ENCODE results near the gene SLC35F6. TPM values are rescaled to one million over a fixed set of nuclear protein-coding genes. Genes with fewer than 3 reads are reported as not detected.

SLC35F6 gene
- polyA plus RNA-seq, 1 experiment: 31.4 TPM

DNA sequence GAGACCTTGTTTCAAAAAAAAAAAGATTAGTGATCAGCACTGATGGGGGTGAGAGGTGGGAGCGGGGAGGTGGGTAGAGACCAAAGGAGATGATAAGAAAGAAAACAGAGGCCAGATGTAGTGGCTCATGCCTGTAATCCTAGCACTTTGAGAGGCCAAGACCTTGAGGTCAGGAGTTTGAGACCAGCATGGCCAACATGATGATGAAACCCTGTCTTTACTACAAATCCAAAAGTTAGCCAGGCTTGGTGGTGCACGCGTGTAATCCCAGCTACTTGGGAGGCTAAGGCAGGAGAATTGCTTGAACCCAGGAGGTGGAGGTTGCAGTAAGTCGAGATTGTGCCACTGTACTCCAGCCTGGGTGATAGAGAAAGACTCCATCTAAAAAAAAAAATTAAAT is 9.5 kb upstream of the SLC35F6 start:
- Histone ChIP-seq H3K27ac (ENCODE audit: low read depth, low read length) (no peak overlapping the region), H3K4me3 (ENCODE audit: low read depth, low read length) (no peak overlapping the region), H3K27me3 (ENCODE audit: control insufficient read depth, insufficient read depth, low read length) (no peaks in the 10 kb centered on the region), H3K9me3 (ENCODE audit: control insufficient read depth, insufficient read depth, low read length) (peaks cover 3% of the 10 kb centered on the region; the same call in 1 of the 2 replicates)
- TF ChIP-seq, protein P1, sequence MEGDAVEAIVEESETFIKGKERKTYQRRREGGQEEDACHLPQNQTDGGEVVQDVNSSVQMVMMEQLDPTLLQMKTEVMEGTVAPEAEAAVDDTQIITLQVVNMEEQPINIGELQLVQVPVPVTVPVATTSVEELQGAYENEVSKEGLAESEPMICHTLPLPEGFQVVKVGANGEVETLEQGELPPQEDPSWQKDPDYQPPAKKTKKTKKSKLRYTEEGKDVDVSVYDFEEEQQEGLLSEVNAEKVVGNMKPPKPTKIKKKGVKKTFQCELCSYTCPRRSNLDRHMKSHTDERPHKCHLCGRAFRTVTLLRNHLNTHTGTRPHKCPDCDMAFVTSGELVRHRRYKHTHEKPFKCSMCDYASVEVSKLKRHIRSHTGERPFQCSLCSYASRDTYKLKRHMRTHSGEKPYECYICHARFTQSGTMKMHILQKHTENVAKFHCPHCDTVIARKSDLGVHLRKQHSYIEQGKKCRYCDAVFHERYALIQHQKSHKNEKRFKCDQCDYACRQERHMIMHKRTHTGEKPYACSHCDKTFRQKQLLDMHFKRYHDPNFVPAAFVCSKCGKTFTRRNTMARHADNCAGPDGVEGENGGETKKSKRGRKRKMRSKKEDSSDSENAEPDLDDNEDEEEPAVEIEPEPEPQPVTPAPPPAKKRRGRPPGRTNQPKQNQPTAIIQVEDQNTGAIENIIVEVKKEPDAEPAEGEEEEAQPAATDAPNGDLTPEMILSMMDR (IDR thresholded peaks at IDR 0.05; ENCODE audit: low read depth, low read length): no peak
- ChIA-PET POLR2A (no interaction called here), CTCF (interaction anchor here (5.2 kb wide), 1 partner anchor 9 kb away, joined by 26 read pairs; no protein-coding TSS in a partner anchor)
- no peak for DNase-seq (ENCODE audit: low read depth, low spot score)

DNA sequence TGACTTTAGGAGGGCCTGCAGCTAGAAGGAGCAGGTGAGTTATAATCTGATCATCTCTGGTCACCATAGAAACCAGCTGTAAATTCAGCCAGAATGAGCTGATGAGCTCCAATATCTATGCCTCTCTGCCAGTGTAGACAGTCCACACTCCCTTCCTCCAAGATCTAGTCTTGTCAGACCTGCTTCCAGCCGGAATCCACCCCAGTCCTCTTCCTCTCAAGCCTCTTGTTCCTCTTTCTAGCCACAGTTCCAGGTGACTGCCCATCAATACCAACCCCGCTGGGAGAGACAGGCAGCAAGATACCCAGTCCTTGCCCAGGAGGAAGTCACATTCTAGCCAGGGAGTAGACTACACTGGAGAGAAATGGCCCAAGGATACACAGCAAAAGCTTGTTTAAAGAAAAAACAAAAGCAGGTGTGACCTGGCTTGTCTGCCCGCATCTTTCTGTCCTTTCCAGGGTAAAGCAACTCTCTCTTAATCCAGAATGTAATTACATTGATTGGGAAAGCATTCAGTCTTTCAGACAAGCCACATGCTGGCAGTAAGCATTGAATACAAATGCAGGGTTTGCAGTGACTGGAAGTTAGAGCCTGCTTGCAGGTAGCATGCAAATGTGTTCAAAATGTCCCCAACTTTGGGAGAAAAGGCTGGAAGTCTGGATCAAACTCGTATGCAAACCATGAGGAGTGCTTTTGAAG is 9.0 kb upstream of the SLC35F6 start:
- Histone ChIP-seq H3K9me3 (ENCODE audit: control insufficient read depth, insufficient read depth, low read length) (peaks cover 3% of the 10 kb centered on the region; the same call in 1 of the 2 replicates), H3K4me3 (ENCODE audit: low read depth, low read length) (no peak overlapping the region), H3K27ac (ENCODE audit: low read depth, low read length) (no peak overlapping the region), H3K27me3 (ENCODE audit: control insufficient read depth, insufficient read depth, low read length) (no peaks in the 10 kb centered on the region)
- POLR2A ChIA-PET: no interaction called here
- DNase-seq (ENCODE audit: low read depth, low spot score): no peak
- TF ChIP-seq, protein P1 (IDR thresholded peaks at IDR 0.05; ENCODE audit: low read depth, low read length): no peak
- CTCF ChIA-PET: interaction anchor here (5.2 kb wide), 1 partner anchor 10 kb away, joined by 26 read pairs; no protein-coding TSS in a partner anchor

DNA sequence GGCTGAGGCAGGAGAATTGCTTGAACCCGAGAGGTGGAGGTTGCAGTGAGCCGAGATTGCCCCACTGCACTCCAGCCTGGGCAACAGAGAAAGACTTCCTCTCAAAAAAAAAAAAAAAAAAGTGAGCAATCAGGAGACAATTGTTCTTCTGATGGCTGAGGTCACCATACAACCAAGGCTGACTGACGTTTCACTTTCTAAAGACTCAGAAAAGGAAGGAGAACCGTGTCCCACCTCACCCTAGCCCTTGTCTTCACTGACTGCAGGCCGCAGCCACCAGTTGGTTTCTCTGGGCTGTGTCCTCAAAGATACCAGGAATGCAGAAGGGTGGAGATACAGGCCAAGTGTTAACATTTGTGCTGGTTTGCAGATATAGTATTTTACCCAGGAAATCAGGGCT is 7.7 kb upstream of the SLC35F6 start:
- POLR2A ChIA-PET: no interaction called here
- CTCF ChIA-PET: interaction anchor here (0.7 to 5.2 kb wide), 3 partner anchors 11 to 700 kb away, joined by 3 to 26 read pairs (median 5); no protein-coding TSS in a partner anchor

DNA sequence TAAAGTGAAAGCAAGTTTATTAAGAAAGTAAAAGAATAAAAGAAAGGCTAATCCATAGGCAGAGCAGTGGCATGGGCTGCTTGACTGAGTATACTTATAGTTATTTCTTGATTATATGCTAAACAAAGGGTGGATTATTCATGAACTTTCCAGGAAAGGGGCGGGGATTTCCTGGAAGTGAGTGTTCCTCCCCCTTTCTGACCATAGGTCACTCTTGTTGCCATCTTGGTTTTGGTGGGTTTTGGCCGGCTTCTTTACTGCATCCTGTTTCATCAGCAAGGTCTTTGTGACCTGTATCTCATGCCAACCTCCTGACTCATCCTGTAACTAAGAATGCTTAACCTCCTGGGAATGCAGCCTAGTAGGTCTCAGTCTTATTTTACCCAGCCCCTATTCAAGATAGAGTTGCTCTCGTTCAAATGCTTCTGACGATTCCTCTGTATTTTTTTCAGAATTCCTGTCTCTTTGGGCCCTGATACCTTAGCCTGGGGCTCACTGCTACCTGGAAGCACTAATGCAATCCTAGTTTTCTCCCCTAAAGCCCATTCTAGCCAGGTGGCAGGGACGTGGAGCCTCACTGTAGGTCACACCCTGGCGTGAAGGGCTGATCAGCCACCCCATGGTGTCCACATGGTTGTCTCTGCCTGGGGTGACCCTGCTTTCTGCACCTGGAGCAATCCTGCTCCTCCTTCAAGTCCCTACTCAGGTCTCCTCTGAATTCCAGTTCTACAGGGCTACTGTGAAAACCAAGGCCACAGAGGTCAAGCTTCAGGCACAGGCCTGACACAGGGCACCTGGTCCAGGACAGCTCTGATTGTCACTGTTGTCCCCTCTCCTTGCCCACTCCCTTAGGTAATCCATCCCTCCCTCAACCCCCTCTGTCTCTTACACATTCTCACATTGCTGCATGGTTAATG is 6.0 kb upstream of the SLC35F6 start:
- H3K27ac ChIP-seq (ENCODE audit: low read depth, low read length): peak overlapping the region; percentile 100
- POLR2A ChIA-PET: interaction anchor here (0.5 kb wide), 1 partner anchor 14 kb away, joined by 3 read pairs; no protein-coding TSS in a partner anchor
- no peaks in the 10 kb centered on the region for H3K27me3 ChIP-seq (ENCODE audit: control insufficient read depth, insufficient read depth, low read length)
- peak overlapping the region; percentile 27; the same call in 1 of the 2 replicates for H3K4me3 ChIP-seq (ENCODE audit: low read depth, low read length)
- TF ChIP-seq, protein P1 (IDR thresholded peaks at IDR 0.05; ENCODE audit: low read depth, low read length): no peak
- DNase-seq (ENCODE audit: low read depth, low spot score): peak; percentile 98
- CTCF ChIA-PET: interaction anchor here (1.2 to 5.2 kb wide), 3 partner anchors 12 to 153 kb away, joined by 3 to 26 read pairs (median 5); no protein-coding TSS in a partner anchor
- H3K9me3 ChIP-seq (ENCODE audit: control insufficient read depth, insufficient read depth, low read length): no peaks in the 10 kb centered on the region

More for the DNA sequence above, 7.7 kb upstream of the SLC35F6 start:
- no peak overlapping the region for H3K4me3 ChIP-seq (ENCODE audit: low read depth, low read length)
- no peak overlapping the region for H3K27ac ChIP-seq (ENCODE audit: low read depth, low read length)
- no peaks in the 10 kb centered on the region for H3K27me3 ChIP-seq (ENCODE audit: control insufficient read depth, insufficient read depth, low read length)
- peaks cover 2% of the 10 kb centered on the region; the same call in 1 of the 2 replicates for H3K9me3 ChIP-seq (ENCODE audit: control insufficient read depth, insufficient read depth, low read length)
- no peak for DNase-seq (ENCODE audit: low read depth, low spot score)
- TF ChIP-seq, protein P1 (IDR thresholded peaks at IDR 0.05; ENCODE audit: low read depth, low read length): no peak

Data from AG04450 (cell line).